ENCODE results near the gene ABI3. TPM values are rescaled to one million over a fixed set of nuclear protein-coding genes. Genes with fewer than 3 reads are reported as not detected.

ABI3 gene
- polyA plus RNA-seq, 1 donor from 2014 or later: not detected

DNA sequence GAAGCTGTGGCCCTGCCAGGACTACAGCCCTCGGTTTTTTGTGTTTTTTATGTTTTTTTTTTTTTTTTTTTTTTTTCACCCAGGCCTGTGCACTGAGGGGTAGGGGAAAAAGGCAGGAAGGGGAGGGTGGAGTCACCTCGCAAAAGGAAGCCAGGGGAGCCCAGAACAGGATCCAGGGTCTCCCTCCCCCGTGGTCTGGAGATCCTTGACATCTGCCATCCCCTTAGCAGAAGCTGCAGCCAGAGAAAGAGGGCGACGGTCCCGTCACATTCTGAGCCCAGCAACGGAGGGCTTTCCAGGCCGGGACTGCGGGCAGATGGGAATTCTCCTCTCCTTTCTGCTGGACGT lies 49.1 kb downstream of the ABI3 start:
- H3K9me3 ChIP-seq (ENCODE audit: low read length): no peaks in the 10 kb centered on the region
- no peak overlapping the region for H2AFZ ChIP-seq (ENCODE audit: low read depth, low read length)
- no peaks in the 10 kb centered on the region for H3F3A ChIP-seq (ENCODE audit: insufficient read depth, low read length, poor library complexity, severe bottlenecking)
- peak overlapping the region; percentile 58 for H3K4me3 ChIP-seq (ENCODE audit: low read length)
- no peaks in the 10 kb centered on the region for H3K36me3 ChIP-seq (ENCODE audit: insufficient read depth, low read length)
- no peak for TF ChIP-seq EP300 (conservative IDR thresholded peaks at IDR 0.05; ENCODE audit: poor library complexity, severe bottlenecking)
- no peak for TF ChIP-seq SMC3 (conservative IDR thresholded peaks at IDR 0.05; ENCODE audit: poor library complexity)
- TF ChIP-seq TAF1 (IDR thresholded peaks at IDR 0.05; ENCODE audit: low read depth): no peak
- no peak for TF ChIP-seq REST (IDR thresholded peaks at IDR 0.05; ENCODE audit: borderline replicate concordance)
- no peak for TF ChIP-seq MXI1 (conservative IDR thresholded peaks at IDR 0.05; ENCODE audit: poor library complexity, severe bottlenecking)
- TF ChIP-seq EZH2 (IDR thresholded peaks at IDR 0.05; ENCODE audit: borderline replicate concordance, insufficient read depth, low read length, poor library complexity, severe bottlenecking): no peak
- TF ChIP-seq CTCF (IDR thresholded peaks at IDR 0.05; ENCODE audit: poor library complexity, severe bottlenecking): no peak
- TF ChIP-seq RAD21 (conservative IDR thresholded peaks at IDR 0.05): no peak
- no peak for TF ChIP-seq POLR2AphosphoS5 (IDR thresholded peaks at IDR 0.05)
- H3K79me2 ChIP-seq (replicated peaks; ENCODE audit: insufficient read depth, low read length): no peaks in the 10 kb centered on the region
- H3K9me2 ChIP-seq (ENCODE audit: insufficient read depth, low read length): no peaks in the 10 kb centered on the region
- no peak overlapping the region for H3K4me2 ChIP-seq (ENCODE audit: low read length)
- H3K9ac ChIP-seq (ENCODE audit: low read length): no peak overlapping the region
- peaks cover 23% of the 10 kb centered on the region for H3K27me3 ChIP-seq (ENCODE audit: insufficient read depth, low read depth, low read length)
- H3K27ac ChIP-seq (ENCODE audit: low read length): no peak overlapping the region
- no peaks in the 10 kb centered on the region for H4K20me1 ChIP-seq (ENCODE audit: insufficient read depth)

- Histone ChIP-seq H3K4me2 (ENCODE audit: low read length) (no peak overlapping the region), H3K9ac (ENCODE audit: low read length) (peak overlapping the region; percentile 9), H3K9me3 (ENCODE audit: low read length) (no peaks in the 10 kb centered on the region), H3K9me2 (ENCODE audit: insufficient read depth, low read length) (no peaks in the 10 kb centered on the region), H4K20me1 (ENCODE audit: insufficient read depth) (no peaks in the 10 kb centered on the region), H3K27me3 (ENCODE audit: insufficient read depth, low read depth, low read length) (peaks cover 23% of the 10 kb centered on the region), H2AFZ (ENCODE audit: low read depth, low read length) (no peak overlapping the region), H3K36me3 (ENCODE audit: insufficient read depth, low read length) (no peaks in the 10 kb centered on the region), H3F3A (ENCODE audit: insufficient read depth, low read length, poor library complexity, severe bottlenecking) (no peaks in the 10 kb centered on the region), H3K27ac (ENCODE audit: low read length) (no peak overlapping the region), H3K4me3 (ENCODE audit: low read length) (peak overlapping the region; percentile 58), H3K79me2 (replicated peaks; ENCODE audit: insufficient read depth, low read length) (no peaks in the 10 kb centered on the region)
- TF ChIP-seq RAD21 (conservative IDR thresholded peaks at IDR 0.05) (no peak), EZH2 (IDR thresholded peaks at IDR 0.05; ENCODE audit: borderline replicate concordance, insufficient read depth, low read length, poor library complexity, severe bottlenecking) (no peak), EP300 (conservative IDR thresholded peaks at IDR 0.05; ENCODE audit: poor library complexity, severe bottlenecking) (no peak)
Observed at GRCh38 chr17:49260011-49260816, 49.7 kb downstream of the ABI3 start.
